Smooth muscle cell (in vitro differentiated cells): ENCODE data around the gene TRIM56. TPM values are rescaled to one million over a fixed set of nuclear protein-coding genes. Genes with fewer than 3 reads are reported as not detected.

Experiments used
- DNase-seq: peaks from one replicate; lab custom pipeline; 2025; ENCODE audit not compliant: unreplicated experiment; lab: John Stamatoyannopoulos, UW
- H2AFZ ChIP-seq: fragments of 200-600 bp; sonication (generic); 2 replicates; pipeline ENCODE4 v1.6.0; 2016; ENCODE audit warnings: antibody characterized with exemption, low read depth, mild to moderate bottlenecking
- H3F3A ChIP-seq: fragments of 200-600 bp; sonication (generic); 2 replicates; pipeline ENCODE4 v1.6.0; 2017; ENCODE audit warnings: antibody characterized with exemption, low read depth
- H3K27ac ChIP-seq: fragments of 200-600 bp; sonication (generic); 2 replicates; pipeline ENCODE4 v1.5.1; 2016; ENCODE audit warnings: low read depth, mild to moderate bottlenecking
- H3K27me3 ChIP-seq: fragments of 200-600 bp; sonication (generic); 2 replicates; pipeline ENCODE4 v1.6.1; 2016; ENCODE audit warnings: low read depth, mild to moderate bottlenecking
- H3K36me3 ChIP-seq: fragments of 200-600 bp; sonication (generic); 2 replicates; pipeline ENCODE4 v1.5.1; 2016; ENCODE audit warnings: low read depth
- H3K4me1 ChIP-seq: fragments of 200-600 bp; sonication (generic); 2 replicates; pipeline ENCODE4 v1.5.1; 2016; ENCODE audit warnings: low read depth
- H3K4me2 ChIP-seq: fragments of 200-600 bp; sonication (generic); 2 replicates; pipeline ENCODE4 v1.6.0; 2016; ENCODE audit warnings: mild to moderate bottlenecking
- H3K4me3 ChIP-seq: fragments of 200-600 bp; sonication (generic); 2 replicates; pipeline ENCODE4 v1.5.1; 2016; ENCODE audit warnings: mild to moderate bottlenecking
- H3K79me2 ChIP-seq: fragments of 200-600 bp; sonication (generic); 2 replicates; pipeline ENCODE4 v1.6.0; 2016; ENCODE audit warnings: low read depth, mild to moderate bottlenecking
- H3K9ac ChIP-seq: fragments of 200-600 bp; sonication (generic); 2 replicates; pipeline ENCODE4 v1.6.0; 2016; ENCODE audit warnings: low read depth
- H3K9me3 ChIP-seq: fragments of 200-600 bp; sonication (generic); replicated peaks from 2 replicates; pipeline ENCODE4 v1.5.1; 2016; ENCODE audit warnings: low read depth
- H4K20me1 ChIP-seq: fragments of 200-600 bp; sonication (generic); 2 replicates; pipeline ENCODE4 v1.6.0; 2016; ENCODE audit warnings: low read depth
- CTCF ChIP-seq: fragments of 200-600 bp; sonication (generic); IDR thresholded peaks from 2 replicates; pipeline ENCODE4 v1.5.1; 2017; ENCODE audit warnings: borderline replicate concordance, mild to moderate bottlenecking, antibody characterized with exemption; ENCODE audit not compliant: insufficient read depth, poor library complexity, severe bottlenecking
- WGBS: methylation state at CpG from one replicate; pipeline ENCODE4 v1.1.7; 2016; ENCODE audit warnings: low lambda C conversion rate; 5-methylcytosine and 5-hydroxymethylcytosine counted together
- polyA plus RNA-seq: library from polyadenylated mRNA; unstranded; fragments of >200 nt; fragmentation: Nextera tagmentation; extraction: Ambion mirVana; gene quantifications from 2 replicates; pipeline ENCODE4 v1.2.1, GENCODE V29; 2016
- total RNA-seq: library from RNA; depleted of rRNA; stranded (reverse); fragments of >200 nt; gene quantifications from 2 replicates; pipeline ENCODE4 v1.2.3, GENCODE V29; 2014

The TRIM56 gene
- total and polyA plus RNA-seq, 2 experiments from 2014 or later: 2.5 to 11.2 TPM

GRCh38 chr7:101137651-101138212, 52.5 kb downstream of the TRIM56 start:
- no peak overlapping the region for H2AFZ ChIP-seq
- H4K20me1 ChIP-seq: peaks cover 8% of the 10 kb centered on the region
- H3K36me3 ChIP-seq: no peaks in the 10 kb centered on the region
- H3K27ac ChIP-seq: peak overlapping the region; percentile 93
- H3K4me1 ChIP-seq: peaks cover 21% of the 10 kb centered on the region
- WGBS: 86% methylated on average over 9 of the region's 9 CpGs
- no peak overlapping the region for H3K4me3 ChIP-seq
- no peaks in the 10 kb centered on the region for H3K9me3 ChIP-seq
- no peak for TF ChIP-seq CTCF
- peak overlapping the region; percentile 69 for H3K9ac ChIP-seq
- peaks cover 43% of the 10 kb centered on the region for H3F3A ChIP-seq
- H3K27me3 ChIP-seq: no peaks in the 10 kb centered on the region
- H3K79me2 ChIP-seq: no peaks in the 10 kb centered on the region
- H3K4me2 ChIP-seq: peak overlapping the region; percentile 41
- no peak for DNase-seq

GRCh38 chr7:101138213-101138870, 53.1 kb downstream of the TRIM56 start:
- Histone ChIP-seq H4K20me1 (peaks cover 4% of the 10 kb centered on the region), H3K36me3 (no peaks in the 10 kb centered on the region), H3K9me3 (no peaks in the 10 kb centered on the region), H3K9ac (peak overlapping the region; percentile 69), H3K4me1 (peaks cover 20% of the 10 kb centered on the region), H3K27me3 (no peaks in the 10 kb centered on the region), H3K4me3 (no peak overlapping the region), H3K27ac (peak overlapping the region; percentile 93), H2AFZ (no peak overlapping the region), H3K79me2 (no peaks in the 10 kb centered on the region), H3K4me2 (peak overlapping the region; percentile 41), H3F3A (peaks cover 36% of the 10 kb centered on the region)
- peak; percentile 91 for DNase-seq
- WGBS: 4% methylated on average over 16 of the region's 16 CpGs
- TF ChIP-seq CTCF: peak; percentile 91

GRCh38 chr7:101140339-101140699, 55.0 kb downstream of the TRIM56 start:
- Histone ChIP-seq H3K36me3 (no peaks in the 10 kb centered on the region), H2AFZ (no peak overlapping the region), H3K4me2 (no peak overlapping the region), H3F3A (peaks cover 17% of the 10 kb centered on the region), H4K20me1 (no peaks in the 10 kb centered on the region), H3K27ac (peak overlapping the region; percentile 54), H3K4me3 (no peak overlapping the region), H3K9ac (no peak overlapping the region), H3K27me3 (no peaks in the 10 kb centered on the region), H3K4me1 (peaks cover 4% of the 10 kb centered on the region), H3K79me2 (no peaks in the 10 kb centered on the region), H3K9me3 (no peaks in the 10 kb centered on the region)
- no peak for TF ChIP-seq CTCF
- 43% methylated on average over 3 of the region's 3 CpGs for WGBS
- no peak for DNase-seq
